Kidney (tissue), 14 donors: ENCODE measurements around the gene GCG. TPM values are rescaled to one million over a fixed set of nuclear protein-coding genes. Genes with fewer than 3 reads are reported as not detected.

Experiments used
- DNase-seq, 5 donors: peaks; one replicate each; pipeline ENCODE4 v3.0.0-alpha.2; 2013 to 2020
- FAIRE-seq: peaks from 2 replicates; lab custom pipeline; 2012; peaks lifted over from hg19 to GRCh38; lab: Jason Lieb, UNC
- H3K27ac ChIP-seq, 2 donors: one replicate each; pipeline ENCODE4 v1.7.0; 2013; ENCODE audit warnings: low read depth in 2 of 2, low read length in 2 of 2, inconsistent platforms in 1 of 2
- H3K27me3 ChIP-seq: one replicate; pipeline ENCODE4 v1.7.1; 2013; ENCODE audit warnings: low read length, inconsistent platforms; ENCODE audit not compliant: control insufficient read depth, insufficient read depth
- H3K36me3 ChIP-seq, 3 donors: one replicate each; pipeline versions ENCODE4 v1.7.0 to v1.7.1; 2013; ENCODE audit warnings: low read length in 3 of 3, control low read depth in 1 of 3, inconsistent platforms in 1 of 3; ENCODE audit not compliant: insufficient read depth in 3 of 3, control insufficient read depth in 2 of 3
- H3K4me1 ChIP-seq, 3 donors: one replicate each; pipeline versions ENCODE4 v1.7.0 to v1.7.1; 2013; ENCODE audit warnings: low read length in 3 of 3, inconsistent platforms in 1 of 3, low read depth in 1 of 3; ENCODE audit not compliant: control insufficient read depth in 2 of 3, insufficient read depth in 2 of 3
- H3K4me3 ChIP-seq, 3 donors: one replicate each; pipeline versions ENCODE4 v1.7.0 to v1.8.1; 2013; ENCODE audit warnings: low read length in 3 of 3, control low read depth in 1 of 3, inconsistent platforms in 1 of 3
- H3K9ac ChIP-seq, 3 donors: one replicate each; pipeline versions ENCODE4 v1.7.0 to v1.7.1; 2013; ENCODE audit warnings: low read length in 3 of 3, control low read depth in 1 of 3, inconsistent platforms in 1 of 3
- H3K9me3 ChIP-seq, 3 donors: one replicate each; pipeline versions ENCODE4 v1.7.0 to v1.7.1; 2013; ENCODE audit warnings: low read length in 3 of 3, control low read depth in 1 of 3, inconsistent platforms in 1 of 3; ENCODE audit not compliant: control insufficient read depth in 2 of 3, insufficient read depth in 1 of 3
- CTCF ChIP-seq: IDR thresholded peaks from 3 replicates; pipeline ENCODE4 v1.5.1; 2012; ENCODE audit warnings: mild to moderate bottlenecking, moderate library complexity, borderline replicate concordance; ENCODE audit not compliant: insufficient read depth; ENCODE audit errors: extremely low read depth
- intact Hi-C: fragments of 100-400 bp; cut with DNase I; formaldehyde crosslinking; loops from one replicate; pipeline ENCODE4 v1.11.1; 2022
- polyA plus RNA-seq: library from polyadenylated mRNA; stranded (reverse); fragments of 350-450 nt; fragmentation: Illumina TruSeq; extraction: RNeasy Lipid Tissue Mini Kit (QIAGEN cat#74804); gene quantifications from one replicate; pipeline ENCODE4 v1.2.3, GENCODE V29; 2014; ENCODE audit warnings: low read depth, low replicate concordance; ENCODE audit not compliant: insufficient read depth
- total RNA-seq: library from RNA; stranded (reverse); fragmentation: NEBNext Ultra II Directional; extraction: Animal tissue kit (Norgen Biotek cat#: 25700); gene quantifications from one replicate; pipeline ENCODE4 v1.2.1, GENCODE V29; 2021
- donor health status: control.
- donor health status: control.
- donor health status: control.
- donor health status: control.
- donor health status: control.
- donor health status: DM: yes; HTN: yes; CAD: no.
- donor health status: Normal renal cell carcinoma (clear cell type).

The GCG gene
- total and polyA plus RNA-seq, 2 donors from 2014 or later = not detected

- Histone ChIP-seq H3K4me1 (no peaks in the 10 kb centered on the region), H3K4me3 (no peak overlapping the region), H3K27ac (no peak overlapping the region), H3K9ac (no peak overlapping the region), H3K27me3 (no peaks in the 10 kb centered on the region), H3K9me3 (no peaks in the 10 kb centered on the region), H3K36me3 (no peaks in the 10 kb centered on the region)
- peak in 1 of 5 donors; percentile 59 for DNase-seq
- FAIRE-seq = no peak
- intact Hi-C loops = no loop called here
- no peak for TF ChIP-seq CTCF
These were observed 25.9 kb downstream of the GCG start for GRCh38 chr2:162126111-162126519.

DNA sequence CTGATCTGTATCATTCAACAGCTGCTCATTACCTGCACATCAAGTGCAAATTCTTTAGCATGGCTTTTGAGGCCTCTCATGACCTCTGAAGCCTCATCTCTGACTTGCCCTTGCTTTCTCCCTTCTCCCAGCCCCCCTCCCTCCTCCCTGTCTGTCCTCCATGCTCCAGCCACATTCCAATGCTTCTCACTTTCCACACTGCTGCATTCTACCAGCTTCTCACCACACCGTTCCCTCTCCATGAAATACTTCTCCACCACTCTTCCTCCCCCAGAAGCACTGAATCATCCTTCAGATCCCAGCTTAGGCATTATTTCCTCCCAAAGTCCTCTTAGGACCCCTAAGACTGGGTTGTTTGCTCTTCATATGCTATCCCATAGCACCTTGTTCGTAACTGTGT lies 26.9 kb downstream of the GCG start:
- no peak overlapping the region for H3K9ac ChIP-seq
- DNase-seq = no peak
- H3K27me3 ChIP-seq = no peaks in the 10 kb centered on the region
- TF ChIP-seq CTCF = no peak
- H3K36me3 ChIP-seq = no peaks in the 10 kb centered on the region
- H3K27ac ChIP-seq = no peak overlapping the region
- intact Hi-C loops = no loop called here
- H3K4me1 ChIP-seq = no peaks in the 10 kb centered on the region
- no peak for FAIRE-seq
- no peaks in the 10 kb centered on the region for H3K9me3 ChIP-seq
- no peak overlapping the region for H3K4me3 ChIP-seq

- peak; percentile 68 for TF ChIP-seq CTCF
- Histone ChIP-seq H3K4me3 (no peak overlapping the region), H3K36me3 (no peaks in the 10 kb centered on the region), H3K27me3 (no peaks in the 10 kb centered on the region), H3K4me1 (no peaks in the 10 kb centered on the region), H3K9me3 (no peaks in the 10 kb centered on the region), H3K27ac (no peak overlapping the region), H3K9ac (no peak overlapping the region)
- peak; percentile 98 for FAIRE-seq
- peak in 3 of 5 donors; percentile 51 to 80 (median 79) for DNase-seq
- intact Hi-C loops = no loop called here
These were observed 28.0 kb downstream of the GCG start for GRCh38 chr2:162123806-162124758.
